Caco-2 (cell line): ENCODE measurements around the gene TTLL7. TPM values are rescaled to one million over a fixed set of nuclear protein-coding genes. Genes with fewer than 3 reads are reported as not detected.
"Not testable (repeated sequence)": the region's sequence is repeated elsewhere in the genome, so short reads cannot be mapped to it uniquely, and the experiment has no call there.

Experiments used
- BruUV-seq: library from RNA; stranded (reverse); fragments of 400-500 nt; replicated peaks from 2 replicates; lab custom pipeline; 2021; lab: Mats Ljungman, UMichigan
- CTCF ChIA-PET: fragments of 300-600 bp; sonication (Branson Sonifier 250); formaldehyde crosslinking; loops from one replicate; lab custom pipeline; 2022; ENCODE audit warnings: antibody characterized with exemption; lab: Charles Lee
- POLR2A ChIA-PET: fragments of 300-600 bp; sonication (Branson Sonifier 250); formaldehyde crosslinking; loops from one replicate; lab custom pipeline; 2022; ENCODE audit warnings: antibody characterized with exemption; lab: Charles Lee
- DNase-seq, 2 experiments: peaks; one replicate each; pipeline versions ENCODE4 v3.0.0 to v3.0.0-alpha.2; 2020 to 2022
- H3K27me3 ChIP-seq: replicated peaks from 2 replicates; pipeline ENCODE4 v1.6.0; 2011; ENCODE audit warnings: low read length; ENCODE audit not compliant: control insufficient read depth, insufficient read depth
- H3K36me3 ChIP-seq: 2 replicates; pipeline ENCODE4 v1.5.1; 2011; ENCODE audit warnings: low read length; ENCODE audit not compliant: control insufficient read depth, insufficient read depth
- H3K4me1 ChIP-seq: fragments of 250-450 bp; sonication (Bioruptor Pico); 2 replicates; pipeline ENCODE4 v1.5.1; 2020; ENCODE audit warnings: mild to moderate bottlenecking
- H3K4me3 ChIP-seq: 2 replicates; pipeline ENCODE4 v1.5.1; 2011; ENCODE audit warnings: low read depth, mild to moderate bottlenecking, control low read depth, low read length
- H3K9me3 ChIP-seq: fragments of 250-450 bp; sonication (Bioruptor Pico); 2 replicates; pipeline ENCODE4 v1.5.1; 2020; ENCODE audit warnings: mild to moderate bottlenecking, moderate library complexity
- H3K27ac Mint-ChIP-seq: one replicate; pipeline ENCODE4 v1.8.0; 2022; ENCODE audit warnings: mixed read lengths; ENCODE audit not compliant: unreplicated experiment
- H3K27me3 Mint-ChIP-seq: one replicate; pipeline ENCODE4 v1.8.0; 2022; ENCODE audit warnings: mixed read lengths; ENCODE audit not compliant: insufficient read depth, unreplicated experiment
- H3K36me3 Mint-ChIP-seq: one replicate; pipeline ENCODE4 v1.8.0; 2022; ENCODE audit warnings: mild to moderate bottlenecking, mixed read lengths; ENCODE audit not compliant: insufficient read depth, unreplicated experiment
- H3K4me1 Mint-ChIP-seq: one replicate; pipeline ENCODE4 v1.8.0; 2022; ENCODE audit warnings: low read depth, mixed read lengths; ENCODE audit not compliant: unreplicated experiment
- H3K4me3 Mint-ChIP-seq: one replicate; pipeline ENCODE4 v1.8.0; 2022; ENCODE audit warnings: mild to moderate bottlenecking, moderate library complexity, mixed read lengths; ENCODE audit not compliant: unreplicated experiment
- H3K9me3 Mint-ChIP-seq: one replicate; pipeline ENCODE4 v1.8.0; 2022; ENCODE audit warnings: mixed read lengths; ENCODE audit not compliant: unreplicated experiment
- intact Hi-C: fragments of 100-400 bp; cut with micrococcal nuclease; formaldehyde crosslinking; loops from one replicate; pipeline ENCODE4 v1.10.0; 2022; ENCODE audit not compliant: unreplicated experiment
- total RNA-seq: library from RNA; stranded (reverse); gene quantifications from 2 replicates; pipeline ENCODE4 v1.2.3, GENCODE V29; 2022
- TF ChIP-seq, protein P1 (sequence below), 2 experiments: fragments of 200-600 bp in 1 of 2; IDR thresholded peaks; 1 replicate in 1 of 2; 2 replicates in 1 of 2; pipeline versions ENCODE4 v1.5.1 to v1.8.0; 2011 to 2022; ENCODE audit warnings: antibody characterized with exemption in 1 of 2, control low read depth in 1 of 2, inconsistent platforms in 1 of 2, low read depth in 1 of 2, low read length in 1 of 2, mild to moderate bottlenecking in 1 of 2, moderate library complexity in 1 of 2; ENCODE audit not compliant: insufficient read depth in 1 of 2, severe bottlenecking in 1 of 2, unreplicated experiment in 1 of 2

Gene TTLL7
- total RNA-seq, 1 experiment from 2014 or later = 0.75 TPM

GRCh38 chr1:83994111-83994510, 4.8 kb downstream of the TTLL7 start:
- POLR2A ChIA-PET = no interaction called here
- no peaks in the 10 kb centered on the region for H3K27me3 ChIP-seq
- H3K27me3 Mint-ChIP-seq = peaks cover 2% of the 10 kb centered on the region
- no peak for DNase-seq
- TF ChIP-seq, protein P1, sequence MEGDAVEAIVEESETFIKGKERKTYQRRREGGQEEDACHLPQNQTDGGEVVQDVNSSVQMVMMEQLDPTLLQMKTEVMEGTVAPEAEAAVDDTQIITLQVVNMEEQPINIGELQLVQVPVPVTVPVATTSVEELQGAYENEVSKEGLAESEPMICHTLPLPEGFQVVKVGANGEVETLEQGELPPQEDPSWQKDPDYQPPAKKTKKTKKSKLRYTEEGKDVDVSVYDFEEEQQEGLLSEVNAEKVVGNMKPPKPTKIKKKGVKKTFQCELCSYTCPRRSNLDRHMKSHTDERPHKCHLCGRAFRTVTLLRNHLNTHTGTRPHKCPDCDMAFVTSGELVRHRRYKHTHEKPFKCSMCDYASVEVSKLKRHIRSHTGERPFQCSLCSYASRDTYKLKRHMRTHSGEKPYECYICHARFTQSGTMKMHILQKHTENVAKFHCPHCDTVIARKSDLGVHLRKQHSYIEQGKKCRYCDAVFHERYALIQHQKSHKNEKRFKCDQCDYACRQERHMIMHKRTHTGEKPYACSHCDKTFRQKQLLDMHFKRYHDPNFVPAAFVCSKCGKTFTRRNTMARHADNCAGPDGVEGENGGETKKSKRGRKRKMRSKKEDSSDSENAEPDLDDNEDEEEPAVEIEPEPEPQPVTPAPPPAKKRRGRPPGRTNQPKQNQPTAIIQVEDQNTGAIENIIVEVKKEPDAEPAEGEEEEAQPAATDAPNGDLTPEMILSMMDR (IDR thresholded peaks at IDR 0.05; ENCODE audit: insufficient read depth in 1 of 2, low read depth in 1 of 2, low read length in 1 of 2, severe bottlenecking in 1 of 2, unreplicated experiment in 1 of 2) = no peak
- no TSS peak for BruUV-seq
- H3K4me3 ChIP-seq = no peak overlapping the region
- intact Hi-C loops = loop anchor here (5.0 kb wide), 1 partner anchor 258 kb away; no protein-coding TSS in a partner anchor
- H3K9me3 ChIP-seq = no peaks in the 10 kb centered on the region
- no peaks in the 10 kb centered on the region for H3K36me3 ChIP-seq
- H3K9me3 Mint-ChIP-seq = no peaks in the 10 kb centered on the region
- no peaks in the 10 kb centered on the region for H3K4me1 Mint-ChIP-seq
- H3K4me3 Mint-ChIP-seq = no peak overlapping the region
- no peaks in the 10 kb centered on the region for H3K4me1 ChIP-seq
- CTCF ChIA-PET = no interaction called here
- no peak overlapping the region for H3K27ac Mint-ChIP-seq
- no peaks in the 10 kb centered on the region for H3K36me3 Mint-ChIP-seq

GRCh38 chr1:83990734-83991133, 8.2 kb downstream of the TTLL7 start:
- no peaks in the 10 kb centered on the region for H3K9me3 Mint-ChIP-seq
- H3K27ac Mint-ChIP-seq = no peak overlapping the region
- intact Hi-C loops = loop anchor here (2.0 to 5.0 kb wide), 2 partner anchors 132 to 262 kb away; no protein-coding TSS in a partner anchor
- H3K36me3 Mint-ChIP-seq = no peaks in the 10 kb centered on the region
- Histone ChIP-seq H3K4me1 (no peaks in the 10 kb centered on the region), H3K27me3 (no peaks in the 10 kb centered on the region), H3K36me3 (no peaks in the 10 kb centered on the region), H3K4me3 (no peak overlapping the region), H3K9me3 (no peaks in the 10 kb centered on the region)
- DNase-seq = no peak
- BruUV-seq = no TSS peak
- H3K4me3 Mint-ChIP-seq = no peak overlapping the region
- ChIA-PET CTCF (no interaction called here), POLR2A (no interaction called here)
- TF ChIP-seq, protein P1 (IDR thresholded peaks at IDR 0.05; ENCODE audit: insufficient read depth in 1 of 2, low read depth in 1 of 2, low read length in 1 of 2, severe bottlenecking in 1 of 2, unreplicated experiment in 1 of 2) = no peak
- peaks cover 2% of the 10 kb centered on the region for H3K27me3 Mint-ChIP-seq
- H3K4me1 Mint-ChIP-seq = no peaks in the 10 kb centered on the region

DNA sequence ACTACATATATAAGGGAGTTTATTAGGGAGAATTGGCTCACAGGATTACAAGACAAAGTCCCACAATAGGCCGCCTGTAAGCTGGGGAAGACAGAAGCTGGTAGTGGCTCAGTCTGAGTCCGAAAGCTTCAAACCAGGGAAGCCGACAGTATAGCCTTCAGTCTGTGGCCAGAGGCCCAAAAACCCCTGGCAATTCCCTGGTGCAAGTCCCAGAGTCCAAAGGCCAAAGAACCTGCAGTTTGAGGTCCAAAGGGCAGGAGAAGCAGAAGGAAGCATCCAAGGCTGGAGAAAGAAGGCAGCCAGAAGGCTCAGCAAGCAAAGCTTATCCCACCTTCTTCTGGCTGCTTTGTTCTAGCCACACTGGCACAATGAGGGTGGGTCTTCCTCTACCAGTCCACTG, 13.9 kb downstream of the TTLL7 start:
- no peak overlapping the region for H3K4me3 Mint-ChIP-seq
- H3K27me3 ChIP-seq = no peaks in the 10 kb centered on the region
- no TSS peak for BruUV-seq
- TF ChIP-seq, protein P1 (IDR thresholded peaks at IDR 0.05; ENCODE audit: insufficient read depth in 1 of 2, low read depth in 1 of 2, low read length in 1 of 2, severe bottlenecking in 1 of 2, unreplicated experiment in 1 of 2) = no peak
- POLR2A ChIA-PET = no interaction called here
- H3K4me1 ChIP-seq = no peaks in the 10 kb centered on the region
- no peaks in the 10 kb centered on the region for H3K9me3 Mint-ChIP-seq
- H3K27ac Mint-ChIP-seq = no peak overlapping the region
- DNase-seq = no peak
- no peaks in the 10 kb centered on the region for H3K9me3 ChIP-seq
- H3K27me3 Mint-ChIP-seq = no peaks in the 10 kb centered on the region
- intact Hi-C loops = no loop called here
- no peak overlapping the region for H3K4me3 ChIP-seq
- CTCF ChIA-PET = no interaction called here
- H3K36me3 Mint-ChIP-seq = no peaks in the 10 kb centered on the region
- H3K4me1 Mint-ChIP-seq = no peaks in the 10 kb centered on the region
- no peaks in the 10 kb centered on the region for H3K36me3 ChIP-seq

- BruUV-seq, H3K4me3 Mint-ChIP-seq, intact Hi-C loops, H3K4me1 Mint-ChIP-seq, H3K27ac Mint-ChIP-seq, CTCF ChIA-PET, POLR2A ChIA-PET, H3K4me1 ChIP-seq, H3K36me3 Mint-ChIP-seq, H3K36me3 ChIP-seq, H3K9me3 ChIP-seq, H3K9me3 Mint-ChIP-seq, H3K27me3 ChIP-seq, H3K4me3 ChIP-seq, DNase-seq, H3K27me3 Mint-ChIP-seq: not testable (repeated sequence)
These were observed 15.0 kb downstream of the TTLL7 start for GRCh38 chr1:83983918-83984317.
